ENCODE results near the gene CD36.

Gene CD36

GRCh38 chr7:80722616-80723195 lies 84.3 kb downstream of the CD36 start:
- Histone ChIP-seq H3K9ac (ENCODE audit: low read length) (no peak overlapping the region), H3K27ac (ENCODE audit: low read depth, low read length) (peak overlapping the region; percentile 63), H3K36me3 (ENCODE audit: control insufficient read depth, insufficient read depth, low read length) (no peaks in the 10 kb centered on the region), H3K4me1 (ENCODE audit: control insufficient read depth, insufficient read depth, low read length) (peaks cover 20% of the 10 kb centered on the region), H3K27me3 (ENCODE audit: control insufficient read depth, insufficient read depth, low read length) (no peaks in the 10 kb centered on the region), H3K4me3 (ENCODE audit: low read length) (no peak overlapping the region)

- Histone ChIP-seq H3K27ac (ENCODE audit: low read depth, low read length) (peak overlapping the region; percentile 7), H3K4me1 (ENCODE audit: control insufficient read depth, insufficient read depth, low read length) (peaks cover 23% of the 10 kb centered on the region), H3K4me3 (ENCODE audit: low read length) (no peak overlapping the region), H3K27me3 (ENCODE audit: control insufficient read depth, insufficient read depth, low read length) (no peaks in the 10 kb centered on the region), H3K9ac (ENCODE audit: low read length) (no peak overlapping the region), H3K36me3 (ENCODE audit: control insufficient read depth, insufficient read depth, low read length) (no peaks in the 10 kb centered on the region)
These were observed 85.9 kb downstream of the CD36 start for GRCh38 chr7:80724249-80724871.

DNA sequence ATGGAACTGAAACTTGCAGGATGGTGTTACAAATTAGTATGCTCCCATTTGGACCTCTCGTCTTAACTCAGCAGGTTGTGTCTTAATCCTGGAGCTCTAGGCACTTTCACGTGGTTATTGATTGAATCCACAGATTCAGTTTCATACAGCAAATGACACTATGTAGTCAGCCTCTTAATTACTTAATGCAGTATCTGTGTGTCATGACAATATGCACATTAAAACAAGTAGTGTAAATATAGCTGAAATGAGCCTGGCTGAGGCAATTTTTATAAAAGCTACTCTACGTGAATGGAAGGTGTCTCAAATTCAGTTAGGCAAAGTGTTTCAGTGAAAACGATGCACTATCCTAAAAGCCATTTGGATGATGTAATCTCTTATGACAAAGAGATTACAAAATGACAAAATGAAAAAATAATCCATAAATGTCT lies 86.8 kb downstream of the CD36 start:
- Histone ChIP-seq H3K4me3 (ENCODE audit: low read length) (no peak overlapping the region), H3K4me1 (ENCODE audit: control insufficient read depth, insufficient read depth, low read length) (peaks cover 29% of the 10 kb centered on the region), H3K9ac (ENCODE audit: low read length) (no peak overlapping the region), H3K27ac (ENCODE audit: low read depth, low read length) (no peak overlapping the region), H3K36me3 (ENCODE audit: control insufficient read depth, insufficient read depth, low read length) (no peaks in the 10 kb centered on the region), H3K27me3 (ENCODE audit: control insufficient read depth, insufficient read depth, low read length) (no peaks in the 10 kb centered on the region)
